WERI-Rb-1 (cell line): ENCODE measurements around the gene SLCO2A1.

ENCODE experiments used
- DNase-seq: peaks from one replicate; pipeline ENCODE4 v3.0.0-alpha.2; 2020
- H3K27ac ChIP-seq: fragments of 250-450 bp; sonication (Bioruptor Pico); 2 replicates; pipeline ENCODE4 v1.5.1; 2020; ENCODE audit warnings: mild to moderate bottlenecking, moderate library complexity
- H3K27me3 ChIP-seq: fragments of 250-450 bp; sonication (Bioruptor Pico); 2 replicates; pipeline ENCODE4 v1.5.1; 2021; ENCODE audit warnings: mild to moderate bottlenecking, low read depth, moderate library complexity; ENCODE audit not compliant: insufficient read depth, severe bottlenecking
- H3K36me3 ChIP-seq: fragments of 250-450 bp; sonication (Bioruptor Pico); 2 replicates; pipeline ENCODE4 v1.5.1; 2020; ENCODE audit warnings: mild to moderate bottlenecking, moderate library complexity
- H3K4me3 ChIP-seq: 2 replicates; pipeline ENCODE4 v1.5.1; 2011; ENCODE audit warnings: low read depth, mild to moderate bottlenecking, control low read depth, low read length
- H3K9me3 ChIP-seq: fragments of 250-450 bp; sonication (Bioruptor Pico); 2 replicates; pipeline ENCODE4 v1.5.1; 2021; ENCODE audit warnings: mild to moderate bottlenecking, moderate library complexity; ENCODE audit not compliant: severe bottlenecking
- TF ChIP-seq, protein P1 (sequence below): IDR thresholded peaks from 2 replicates; pipeline ENCODE4 v1.5.1; 2011; ENCODE audit warnings: low read depth, mild to moderate bottlenecking, control low read depth, inconsistent platforms, low read length

The SLCO2A1 gene

DNA sequence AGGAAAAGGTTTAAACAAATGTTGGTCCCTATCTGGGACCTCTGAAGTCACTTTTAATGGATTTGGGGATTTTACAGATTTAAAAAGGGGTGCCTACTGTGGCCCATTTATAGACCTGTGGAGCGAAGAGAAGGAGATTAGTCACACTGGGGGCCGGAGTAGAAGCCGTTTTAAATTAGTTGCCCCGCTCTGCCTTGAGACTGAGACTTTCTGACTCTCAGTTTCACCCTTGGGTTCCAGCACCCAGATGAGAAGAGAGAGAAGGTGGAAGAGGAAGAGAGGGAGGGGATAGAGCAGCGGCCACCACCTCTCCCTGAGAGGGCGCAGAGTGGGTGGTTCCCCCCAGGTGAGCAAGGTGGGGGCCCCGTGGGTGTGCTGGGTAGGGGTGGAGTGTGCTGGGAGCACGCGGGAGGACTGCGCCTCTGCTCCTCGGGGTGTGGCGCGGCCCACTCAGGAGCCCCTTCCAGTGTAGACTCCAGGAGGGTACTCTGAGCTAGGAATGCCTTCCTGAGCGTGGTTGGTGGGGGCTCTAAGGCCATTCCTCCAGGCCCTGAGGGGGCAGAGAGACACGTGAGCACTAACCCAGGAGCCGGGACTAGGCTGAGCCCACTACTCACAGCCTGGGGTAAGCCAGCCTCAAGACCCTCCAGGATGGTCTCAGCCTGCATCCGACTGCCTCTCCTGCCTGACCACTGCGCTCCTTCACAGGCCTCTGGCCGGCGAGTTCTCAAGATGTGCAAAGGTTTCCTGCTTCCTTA, 101.4 kb downstream of the SLCO2A1 start:
- TF ChIP-seq, protein P1, sequence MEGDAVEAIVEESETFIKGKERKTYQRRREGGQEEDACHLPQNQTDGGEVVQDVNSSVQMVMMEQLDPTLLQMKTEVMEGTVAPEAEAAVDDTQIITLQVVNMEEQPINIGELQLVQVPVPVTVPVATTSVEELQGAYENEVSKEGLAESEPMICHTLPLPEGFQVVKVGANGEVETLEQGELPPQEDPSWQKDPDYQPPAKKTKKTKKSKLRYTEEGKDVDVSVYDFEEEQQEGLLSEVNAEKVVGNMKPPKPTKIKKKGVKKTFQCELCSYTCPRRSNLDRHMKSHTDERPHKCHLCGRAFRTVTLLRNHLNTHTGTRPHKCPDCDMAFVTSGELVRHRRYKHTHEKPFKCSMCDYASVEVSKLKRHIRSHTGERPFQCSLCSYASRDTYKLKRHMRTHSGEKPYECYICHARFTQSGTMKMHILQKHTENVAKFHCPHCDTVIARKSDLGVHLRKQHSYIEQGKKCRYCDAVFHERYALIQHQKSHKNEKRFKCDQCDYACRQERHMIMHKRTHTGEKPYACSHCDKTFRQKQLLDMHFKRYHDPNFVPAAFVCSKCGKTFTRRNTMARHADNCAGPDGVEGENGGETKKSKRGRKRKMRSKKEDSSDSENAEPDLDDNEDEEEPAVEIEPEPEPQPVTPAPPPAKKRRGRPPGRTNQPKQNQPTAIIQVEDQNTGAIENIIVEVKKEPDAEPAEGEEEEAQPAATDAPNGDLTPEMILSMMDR = no peak
- H3K27me3 ChIP-seq = peaks cover 17% of the 10 kb centered on the region
- no peaks in the 10 kb centered on the region for H3K9me3 ChIP-seq
- H3K36me3 ChIP-seq = no peaks in the 10 kb centered on the region
- H3K27ac ChIP-seq = no peak overlapping the region
- peak overlapping the region; percentile 50 for H3K4me3 ChIP-seq
- DNase-seq = no peak

DNA sequence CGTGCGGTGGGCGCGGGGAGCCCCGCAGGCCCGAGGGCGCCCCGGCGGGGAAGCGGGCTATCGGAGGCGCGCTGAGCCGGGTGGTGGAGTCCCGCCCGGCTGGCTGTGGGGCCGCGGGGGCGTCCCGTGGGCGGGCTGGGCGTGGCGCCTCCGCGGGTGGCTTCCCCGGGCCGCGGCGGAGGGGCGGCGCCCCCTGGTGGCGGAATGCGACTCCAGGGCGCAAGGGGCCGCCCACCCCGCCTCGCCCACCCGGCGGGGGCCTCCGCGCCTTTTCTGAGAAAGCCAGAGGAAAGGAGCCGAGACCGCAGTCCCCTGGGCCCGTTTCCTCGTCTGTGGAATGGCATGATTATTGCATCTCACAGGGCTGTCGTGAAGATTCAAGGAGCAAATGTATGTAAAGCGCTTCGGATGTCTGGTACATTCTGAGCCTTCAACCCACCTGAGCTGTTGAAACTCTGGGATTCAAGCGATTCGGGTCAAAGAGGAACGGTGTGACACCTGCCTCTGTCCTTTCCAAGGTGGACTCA, 102.1 kb downstream of the SLCO2A1 start:
- peak overlapping the region; percentile 50 for H3K4me3 ChIP-seq
- no peaks in the 10 kb centered on the region for H3K36me3 ChIP-seq
- H3K27me3 ChIP-seq = peaks cover 17% of the 10 kb centered on the region
- peak; percentile 46 for DNase-seq
- H3K9me3 ChIP-seq = no peaks in the 10 kb centered on the region
- H3K27ac ChIP-seq = no peak overlapping the region
- TF ChIP-seq, protein P1 = peak; percentile 68

DNA sequence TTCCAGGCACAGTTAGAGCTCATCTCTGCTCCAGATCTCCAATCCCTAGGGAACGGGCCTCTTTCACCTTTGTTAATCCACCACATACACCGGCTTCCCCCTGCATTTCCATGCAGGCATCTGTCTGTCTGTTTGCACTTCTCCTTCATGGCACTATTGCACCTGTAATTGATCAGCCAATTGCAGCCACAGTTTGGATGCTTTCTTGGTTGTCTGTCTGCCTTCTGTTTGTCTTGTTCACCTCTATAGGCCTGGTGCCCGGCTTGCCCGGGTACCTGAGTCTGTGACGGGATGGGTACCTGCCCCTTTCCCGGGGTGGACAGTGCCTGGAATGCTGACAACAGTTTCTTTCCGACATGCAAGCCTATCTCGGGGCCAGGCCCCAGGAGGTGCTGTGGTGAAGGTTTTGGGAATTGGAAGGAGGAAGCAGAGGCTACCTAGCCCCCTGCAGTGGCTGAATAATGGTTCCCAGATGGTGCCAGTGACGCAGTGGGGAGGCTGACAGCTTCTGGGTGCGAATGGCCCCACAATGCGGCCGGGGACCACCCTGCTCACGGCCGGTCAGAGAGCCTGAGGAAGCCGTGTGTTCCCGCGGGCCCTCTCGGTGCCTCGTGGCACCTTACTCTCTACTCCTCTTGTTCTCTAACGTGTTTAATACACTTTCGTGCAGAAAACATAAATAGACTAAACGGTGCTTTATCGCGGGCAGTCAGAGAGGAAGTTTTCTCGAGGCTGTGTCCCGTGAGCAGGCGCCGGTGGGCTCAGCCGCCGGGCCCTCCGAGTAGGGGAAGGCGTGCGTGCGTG, 102.8 kb downstream of the SLCO2A1 start:
- TF ChIP-seq, protein P1 = peak; percentile 34; the same call in 1 of the 2 replicates
- Histone ChIP-seq H3K36me3 (no peaks in the 10 kb centered on the region), H3K27ac (no peak overlapping the region), H3K27me3 (peaks cover 17% of the 10 kb centered on the region), H3K4me3 (peak overlapping the region; percentile 50), H3K9me3 (peaks cover 5% of the 10 kb centered on the region)
- DNase-seq = no peak

DNA sequence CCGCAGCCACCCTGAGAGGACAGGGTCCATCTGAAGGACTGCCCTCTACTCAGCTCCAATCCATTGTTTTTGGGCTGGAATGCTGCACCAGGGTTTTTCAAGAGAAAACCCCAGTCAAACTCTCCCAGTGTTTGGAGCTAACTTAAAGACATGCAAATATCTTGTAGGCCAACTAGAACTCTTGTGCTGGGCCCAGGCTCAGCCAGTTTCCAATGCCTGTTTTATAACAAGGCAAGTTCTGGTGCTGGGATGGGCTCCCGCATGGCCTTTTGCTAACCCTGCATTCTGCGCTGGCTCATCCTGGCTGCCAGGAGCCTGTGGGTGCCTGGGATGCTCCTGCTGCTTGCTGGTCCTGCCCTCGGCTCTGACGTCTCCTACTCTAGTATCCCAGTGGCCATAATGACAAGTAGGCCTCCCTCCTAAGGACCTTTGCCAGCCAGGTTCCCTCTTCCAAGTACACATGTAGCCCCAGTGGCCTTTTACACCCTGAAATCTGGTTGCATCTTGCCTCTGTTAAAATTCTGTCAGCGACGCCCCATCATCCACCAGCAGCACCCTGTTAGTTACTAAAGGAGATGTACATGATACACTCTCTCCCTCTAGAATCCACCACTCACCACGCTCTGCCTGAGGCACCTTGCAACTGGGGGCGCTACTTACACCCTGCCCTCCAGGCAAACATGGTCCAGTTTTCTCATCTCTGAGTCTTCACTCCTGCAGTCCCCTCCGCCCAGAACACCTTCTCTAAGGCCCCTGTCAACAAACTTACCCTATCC, 103.6 kb downstream of the SLCO2A1 start:
- Histone ChIP-seq H3K27me3 (peaks cover 17% of the 10 kb centered on the region), H3K27ac (no peak overlapping the region), H3K36me3 (no peaks in the 10 kb centered on the region), H3K9me3 (peaks cover 5% of the 10 kb centered on the region), H3K4me3 (no peak overlapping the region)
- TF ChIP-seq, protein P1 = no peak
- no peak for DNase-seq

DNA sequence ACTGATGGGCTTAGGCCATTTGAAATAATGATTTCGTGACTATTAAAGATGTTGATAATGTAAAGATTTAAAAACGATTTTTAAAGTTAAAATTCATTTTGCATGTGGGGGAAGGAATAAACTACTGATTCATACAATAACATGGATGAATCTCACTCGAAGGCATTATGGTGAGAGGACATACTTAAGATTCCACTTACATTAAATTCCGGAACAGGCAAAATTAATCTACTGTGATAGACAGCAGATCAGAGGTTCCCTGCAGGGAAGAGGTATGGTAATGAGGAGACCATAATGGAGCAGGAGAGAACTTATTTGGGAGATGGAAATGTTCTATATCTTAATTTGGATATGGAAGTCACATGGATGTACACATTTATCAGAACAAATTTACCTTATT, 105.7 kb downstream of the SLCO2A1 start:
- Histone ChIP-seq H3K27me3 (peaks cover 17% of the 10 kb centered on the region), H3K36me3 (no peaks in the 10 kb centered on the region), H3K9me3 (peaks cover 5% of the 10 kb centered on the region), H3K4me3 (no peak overlapping the region), H3K27ac (no peak overlapping the region)
- TF ChIP-seq, protein P1 = no peak
- DNase-seq = no peak
